SJSA1 (cell line): ENCODE measurements around the gene PPEF1. TPM values are rescaled to one million over a fixed set of nuclear protein-coding genes. Genes with fewer than 3 reads are reported as not detected.

Experiments used
- DNase-seq, 2 experiments: peaks; one replicate each; pipeline ENCODE4 v3.0.0-alpha.2; 2015 to 2020; ENCODE audit warnings: low spot score in 2 of 2, low read depth in 1 of 2
- H3K27ac ChIP-seq: fragments of 250-450 bp; sonication (Bioruptor Pico); 2 replicates; pipeline ENCODE4 v1.5.1; 2020; ENCODE audit warnings: mild to moderate bottlenecking, moderate library complexity
- H3K27me3 ChIP-seq: fragments of 250-450 bp; sonication (Bioruptor Pico); replicated peaks from 2 replicates; pipeline ENCODE4 v1.5.1; 2020; ENCODE audit warnings: mild to moderate bottlenecking, moderate library complexity
- H3K36me3 ChIP-seq: fragments of 250-450 bp; sonication (Bioruptor Pico); 2 replicates; pipeline ENCODE4 v1.5.1; 2020; ENCODE audit warnings: mild to moderate bottlenecking
- H3K4me1 ChIP-seq: fragments of 250-450 bp; sonication (Bioruptor Pico); replicated peaks from 2 replicates; pipeline ENCODE4 v1.6.1; 2021; ENCODE audit warnings: mild to moderate bottlenecking
- H3K4me3 ChIP-seq: fragments of 250-450 bp; sonication (Bioruptor Pico); 2 replicates; pipeline ENCODE4 v1.5.1; 2020; ENCODE audit warnings: mild to moderate bottlenecking
- H3K9me3 ChIP-seq: fragments of 250-450 bp; sonication (Bioruptor Pico); replicated peaks from 2 replicates; pipeline ENCODE4 v1.5.1; 2020; ENCODE audit warnings: mild to moderate bottlenecking
- total RNA-seq: library from RNA; depleted of rRNA; stranded (reverse); fragments of >200 nt; shearing (Covaris generic); gene quantifications from 2 replicates; pipeline ENCODE4 v1.2.3, GENCODE V29; 2014

Gene PPEF1
- total RNA-seq, 1 experiment from 2014 or later: not detected

DNA sequence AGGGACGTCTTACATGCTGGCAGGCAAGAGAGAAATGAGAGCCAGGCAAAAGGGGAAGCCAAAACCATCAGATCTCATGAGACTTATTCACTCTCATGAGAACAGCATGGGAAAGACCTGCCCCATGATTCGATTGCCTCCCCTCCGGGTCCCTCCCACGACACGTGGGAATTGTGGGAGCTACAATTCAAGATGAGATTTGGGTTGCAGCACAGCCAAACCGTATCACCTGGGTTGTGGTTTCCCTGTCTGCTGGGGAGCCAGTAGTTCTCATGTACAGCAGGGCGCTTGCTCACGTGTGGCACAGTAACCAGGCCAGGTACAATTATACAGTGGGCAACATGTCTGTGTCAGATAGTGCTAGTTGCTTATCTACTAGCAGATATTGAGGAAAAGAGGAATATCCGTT lies 24.5 kb upstream of the PPEF1 start:
- Histone ChIP-seq H3K4me1 (no peaks in the 10 kb centered on the region), H3K9me3 (no peaks in the 10 kb centered on the region), H3K27me3 (no peaks in the 10 kb centered on the region), H3K27ac (no peak overlapping the region), H3K4me3 (no peak overlapping the region), H3K36me3 (no peaks in the 10 kb centered on the region)
- no peak for DNase-seq

DNA sequence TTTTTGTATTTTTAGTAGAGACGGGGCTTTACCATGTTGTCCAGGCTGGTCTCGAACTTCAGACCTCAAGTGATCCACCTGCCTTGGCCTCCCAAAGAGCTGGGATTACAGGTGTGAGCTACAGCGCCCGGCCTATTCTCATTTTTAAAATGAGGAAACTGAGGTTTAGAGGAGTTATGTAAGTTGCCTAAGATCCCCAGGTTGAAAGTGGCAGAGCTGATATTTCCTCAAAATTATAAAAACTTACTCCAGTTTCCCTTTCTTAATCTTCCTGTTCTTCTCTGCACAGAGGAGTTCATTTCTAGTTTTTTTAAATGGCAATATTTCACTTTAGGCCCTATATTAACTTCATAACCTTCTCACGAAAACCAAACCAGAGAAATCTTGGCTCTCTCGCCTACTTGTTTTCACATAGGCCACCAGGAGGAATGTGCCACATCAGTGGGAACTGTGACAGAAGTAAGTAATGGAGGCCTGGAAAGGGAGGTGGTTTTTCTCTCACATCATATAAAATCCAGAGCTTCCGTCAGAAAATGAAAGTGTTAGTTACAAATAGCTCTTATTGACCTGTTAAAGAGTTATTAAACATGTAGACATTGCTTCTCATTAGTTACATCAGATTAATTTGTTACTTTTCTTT lies 19.5 kb upstream of the PPEF1 start:
- DNase-seq: no peak
- Histone ChIP-seq H3K4me3 (no peak overlapping the region), H3K27ac (no peak overlapping the region), H3K27me3 (no peaks in the 10 kb centered on the region), H3K4me1 (no peaks in the 10 kb centered on the region), H3K9me3 (no peaks in the 10 kb centered on the region), H3K36me3 (no peaks in the 10 kb centered on the region)

DNA sequence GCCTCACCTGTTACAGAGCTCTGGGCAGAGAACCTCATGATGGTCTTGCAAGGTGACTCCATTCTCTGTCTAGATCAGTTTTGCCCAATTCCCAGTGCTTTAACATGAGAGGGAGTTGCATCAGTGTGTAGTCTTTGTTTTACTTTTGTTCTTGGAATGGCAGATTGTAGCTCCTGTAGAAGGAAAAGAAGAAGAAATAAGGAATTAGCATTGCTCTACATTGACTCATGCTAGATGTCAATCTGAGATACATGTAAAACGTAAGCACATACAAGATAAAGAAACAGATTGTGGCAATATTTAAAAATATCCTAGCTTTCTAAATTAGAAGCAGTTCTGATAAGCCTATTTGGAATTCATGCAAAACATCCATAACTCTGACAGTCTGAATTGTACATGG lies 16.0 kb upstream of the PPEF1 start:
- no peaks in the 10 kb centered on the region for H3K36me3 ChIP-seq
- H3K27me3 ChIP-seq: no peaks in the 10 kb centered on the region
- H3K4me1 ChIP-seq: no peaks in the 10 kb centered on the region
- H3K4me3 ChIP-seq: no peak overlapping the region
- no peak overlapping the region for H3K27ac ChIP-seq
- H3K9me3 ChIP-seq: no peaks in the 10 kb centered on the region
- DNase-seq: no peak

GRCh38 chrX:18692541-18692940 lies 14.9 kb upstream of the PPEF1 start:
- Histone ChIP-seq H3K27me3 (no peaks in the 10 kb centered on the region), H3K4me3 (no peak overlapping the region), H3K9me3 (no peaks in the 10 kb centered on the region), H3K27ac (no peak overlapping the region), H3K4me1 (no peaks in the 10 kb centered on the region), H3K36me3 (no peaks in the 10 kb centered on the region)
- DNase-seq: no peak

DNA sequence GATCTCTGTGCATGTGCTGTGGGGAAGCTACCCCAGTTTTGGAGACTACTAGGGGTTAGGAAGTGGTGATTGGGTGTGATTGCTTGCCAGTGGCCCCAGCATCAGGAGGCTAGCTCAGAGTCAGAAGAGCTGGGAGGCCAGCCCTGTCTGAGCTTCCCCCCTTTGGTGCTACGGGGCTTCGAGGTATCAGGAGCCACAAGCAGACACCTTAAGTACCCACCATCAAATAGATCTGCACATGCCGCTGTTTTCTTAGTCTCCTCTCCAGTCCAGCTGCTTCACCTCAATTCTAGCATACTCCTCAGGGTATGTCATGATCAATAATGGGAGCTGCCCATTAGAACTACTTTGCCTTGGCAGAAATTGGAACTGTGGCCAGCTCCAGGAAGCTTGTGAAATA lies 10.8 kb upstream of the PPEF1 start:
- Histone ChIP-seq H3K4me3 (no peak overlapping the region), H3K36me3 (no peaks in the 10 kb centered on the region), H3K4me1 (no peaks in the 10 kb centered on the region), H3K27ac (no peak overlapping the region), H3K27me3 (no peaks in the 10 kb centered on the region), H3K9me3 (no peaks in the 10 kb centered on the region)
- DNase-seq: no peak

DNA sequence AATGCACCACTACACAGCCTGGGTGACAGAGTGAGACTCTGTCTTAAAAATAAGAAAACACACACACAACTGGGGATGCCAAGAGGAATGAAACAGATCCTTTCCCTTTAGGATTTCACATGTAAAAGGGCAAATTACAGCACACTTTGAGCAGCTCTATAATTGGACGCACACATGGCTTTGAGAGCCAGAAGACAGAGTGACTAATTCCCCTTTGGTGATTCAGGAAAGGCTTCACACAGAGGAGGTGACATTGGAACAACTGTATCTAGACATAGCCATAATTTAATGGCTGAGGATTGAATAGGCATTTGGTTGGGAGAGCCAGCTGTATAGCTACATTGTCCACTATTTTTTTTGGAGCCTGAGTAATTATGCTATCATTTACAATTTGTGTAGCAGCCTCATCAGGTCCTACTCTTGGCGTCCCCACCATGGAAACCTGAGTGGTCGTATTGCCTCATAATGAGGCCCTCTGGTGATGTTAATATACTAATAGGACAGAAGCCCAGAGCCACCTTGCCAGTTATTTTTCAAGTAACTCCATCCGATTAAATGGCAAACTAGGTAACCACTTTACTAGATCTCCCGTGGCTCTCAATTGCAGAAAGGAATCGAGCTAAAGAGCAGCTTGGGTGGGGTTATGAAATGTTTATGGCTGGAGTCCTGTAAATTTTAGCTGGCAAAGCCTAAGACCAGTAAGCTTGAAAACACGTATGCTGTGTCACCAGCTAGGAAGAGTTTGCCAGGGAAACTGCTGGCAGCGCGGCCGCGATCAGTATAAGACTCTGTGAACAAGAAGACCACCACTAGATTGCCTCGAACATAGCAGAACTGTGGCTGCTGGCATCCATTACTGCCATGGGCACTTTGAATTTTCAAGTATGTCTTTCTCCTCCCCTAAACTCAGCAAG lies 8.5 kb upstream of the PPEF1 start:
- H3K4me3 ChIP-seq: no peak overlapping the region
- DNase-seq: no peak
- no peaks in the 10 kb centered on the region for H3K27me3 ChIP-seq
- no peaks in the 10 kb centered on the region for H3K9me3 ChIP-seq
- H3K36me3 ChIP-seq: no peaks in the 10 kb centered on the region
- peaks cover 8% of the 10 kb centered on the region for H3K4me1 ChIP-seq
- no peak overlapping the region for H3K27ac ChIP-seq

GRCh38 chrX:18701621-18702361 lies 5.7 kb upstream of the PPEF1 start:
- DNase-seq: peak; percentile 11 to 49
- no peaks in the 10 kb centered on the region for H3K9me3 ChIP-seq
- H3K4me1 ChIP-seq: peaks cover 8% of the 10 kb centered on the region
- H3K27me3 ChIP-seq: no peaks in the 10 kb centered on the region
- H3K4me3 ChIP-seq: no peak overlapping the region
- no peak overlapping the region for H3K27ac ChIP-seq
- H3K36me3 ChIP-seq: no peaks in the 10 kb centered on the region

GRCh38 chrX:18702362-18703195 lies 4.9 kb upstream of the PPEF1 start:
- peak in 1 of 2 experiments; percentile 32 for DNase-seq
- Histone ChIP-seq H3K27ac (no peak overlapping the region), H3K27me3 (no peaks in the 10 kb centered on the region), H3K4me1 (peaks cover 8% of the 10 kb centered on the region), H3K4me3 (no peak overlapping the region), H3K36me3 (no peaks in the 10 kb centered on the region), H3K9me3 (no peaks in the 10 kb centered on the region)

DNA sequence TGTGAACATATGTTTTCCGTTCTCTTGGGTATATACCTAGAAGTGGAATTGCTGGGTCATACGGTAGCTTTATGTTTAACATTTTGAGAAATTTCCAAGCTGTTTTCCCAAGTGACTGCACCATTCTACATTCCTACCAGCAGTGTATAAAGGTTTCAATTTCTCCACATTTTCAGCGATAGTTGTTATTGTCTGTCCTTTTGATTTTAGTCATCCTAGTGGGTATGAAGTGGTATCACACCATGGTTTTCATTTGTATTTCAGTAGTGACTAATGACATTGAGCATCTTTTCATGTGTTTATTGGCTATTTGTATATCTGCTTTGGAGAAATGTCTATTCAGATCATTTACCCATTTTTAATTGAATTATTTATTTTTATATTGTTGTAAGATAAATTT lies 2.4 kb downstream of the PPEF1 start:
- H3K4me3 ChIP-seq: no peak overlapping the region
- no peaks in the 10 kb centered on the region for H3K4me1 ChIP-seq
- no peak for DNase-seq
- H3K27ac ChIP-seq: no peak overlapping the region
- H3K27me3 ChIP-seq: no peaks in the 10 kb centered on the region
- no peaks in the 10 kb centered on the region for H3K9me3 ChIP-seq
- no peaks in the 10 kb centered on the region for H3K36me3 ChIP-seq

GRCh38 chrX:18714910-18715309 lies 7.5 kb downstream of the PPEF1 start:
- H3K9me3 ChIP-seq: no peaks in the 10 kb centered on the region
- DNase-seq: peak; percentile 33 to 52
- H3K27ac ChIP-seq: no peak overlapping the region
- no peaks in the 10 kb centered on the region for H3K27me3 ChIP-seq
- H3K4me3 ChIP-seq: no peak overlapping the region
- no peaks in the 10 kb centered on the region for H3K36me3 ChIP-seq
- peaks cover 6% of the 10 kb centered on the region for H3K4me1 ChIP-seq

DNA sequence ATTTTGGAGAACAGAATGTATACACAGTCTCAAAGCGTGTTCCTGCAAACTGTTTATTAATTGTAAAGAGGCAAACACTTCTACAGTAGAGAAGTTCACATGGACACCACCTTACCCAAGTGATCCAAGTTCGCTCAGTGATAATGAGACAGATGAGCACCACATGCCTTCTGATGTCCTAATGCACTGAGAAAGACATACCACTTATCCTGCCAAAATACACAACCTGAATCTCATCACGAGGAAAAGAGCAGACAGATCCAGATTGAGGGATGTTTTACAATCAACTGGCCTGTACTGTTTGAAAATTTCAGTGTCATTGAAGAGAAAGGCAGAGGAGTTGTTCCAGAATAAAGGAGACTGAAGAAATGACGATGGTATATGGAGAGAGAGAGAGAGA lies 12.4 kb downstream of the PPEF1 start:
- H3K36me3 ChIP-seq: no peaks in the 10 kb centered on the region
- H3K27me3 ChIP-seq: no peaks in the 10 kb centered on the region
- DNase-seq: no peak

GRCh38 chrX:18721683-18722499 lies 14.4 kb downstream of the PPEF1 start:
- no peak overlapping the region for H3K27ac ChIP-seq
- DNase-seq: no peak

More for the DNA sequence above, 12.4 kb downstream of the PPEF1 start:
- no peak overlapping the region for H3K4me3 ChIP-seq
- H3K27ac ChIP-seq: no peak overlapping the region
- H3K4me1 ChIP-seq: peaks cover 6% of the 10 kb centered on the region
- H3K9me3 ChIP-seq: no peaks in the 10 kb centered on the region

More at GRCh38 chrX:18721683-18722499, 14.4 kb downstream of the PPEF1 start:
- Histone ChIP-seq H3K4me3 (no peak overlapping the region), H3K4me1 (no peaks in the 10 kb centered on the region), H3K36me3 (no peaks in the 10 kb centered on the region), H3K27me3 (no peaks in the 10 kb centered on the region), H3K9me3 (no peaks in the 10 kb centered on the region)
